Left renal cortex interstitium (tissue), 4 donors: ENCODE measurements around the gene ZNF329. TPM values are rescaled to one million over a fixed set of nuclear protein-coding genes. Genes with fewer than 3 reads are reported as not detected.

Experiments used
- DNase-seq, 4 donors: peaks; one replicate each; pipeline ENCODE4 v3.0.0-alpha.2; 2013; ENCODE audit warnings: low read depth in 4 of 4, low spot score in 2 of 4, missing footprints in 1 of 4
- polyA plus RNA-seq, 4 donors: library from polyadenylated mRNA; unstranded; fragments of 120-200 nt; gene quantifications; one replicate each; pipeline ENCODE4 v1.2.1, GENCODE V29; 2013; ENCODE audit not compliant: insufficient read length in 4 of 4

Gene ZNF329
- polyA plus RNA-seq, 4 donors = 20.4 to 24.0 (median 21.5) TPM

DNA sequence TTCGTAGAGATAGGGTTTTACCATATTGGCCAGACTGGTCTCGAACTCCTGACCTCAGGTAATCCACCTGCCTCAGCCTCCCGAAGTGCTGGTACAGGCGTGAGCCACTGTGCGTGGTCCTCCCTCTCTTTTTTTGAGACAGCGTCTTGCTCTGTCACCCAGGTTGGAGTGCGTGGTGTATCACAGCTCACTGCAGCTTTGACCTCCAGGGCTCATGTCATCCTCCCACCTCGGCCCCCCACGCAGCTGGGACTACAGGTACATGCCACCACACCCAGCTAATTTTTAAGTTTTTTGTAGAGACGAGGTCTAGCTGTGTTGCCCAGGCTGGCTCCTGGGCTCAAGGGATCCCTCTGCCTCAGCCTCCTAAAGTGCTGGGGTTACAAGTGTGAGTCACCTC is 70.8 kb downstream of the ZNF329 start:
- DNase-seq = no peak

Other genes starting within 250 kb of the ZNF329 start
- 10 to 100 TPM; 20.7 to 42.8 (median 28.0) TPM for gene ZNF417, start 234.2 kb downstream of the ZNF329 start, polyA plus RNA-seq
- gene ZNF418, start 215.4 kb downstream of the ZNF329 start, polyA plus RNA-seq = 10 to 100 TPM; 19.6 to 41.4 (median 25.0) TPM
- gene ZNF256, start 203.1 kb downstream of the ZNF329 start, polyA plus RNA-seq = 10 to 100 TPM in 2 of 4 donors, 1 to 10 TPM in 2; 7.4 to 10.9 (median 9.4) TPM
- gene C19orf18, start 176.3 kb downstream of the ZNF329 start, polyA plus RNA-seq = 1 to 10 TPM; 1.7 to 5.7 (median 2.7) TPM
- gene ZNF606, start 148.0 kb downstream of the ZNF329 start, polyA plus RNA-seq = 10 to 100 TPM; 27.2 to 36.5 (median 30.6) TPM
- gene ZSCAN1, start 116.8 kb downstream of the ZNF329 start, polyA plus RNA-seq = 1 to 10 TPM; 2.5 to 7.9 (median 5.8) TPM
- 10 to 100 TPM; 19.2 to 31.1 (median 26.1) TPM for gene ZNF135, start 91.5 kb downstream of the ZNF329 start, polyA plus RNA-seq
- 100 to 1,000 TPM in 3 of 4 donors, 10 to 100 TPM in 1; 69.8 to 120 (median 111) TPM for gene ZSCAN18, start 52.6 kb downstream of the ZNF329 start, polyA plus RNA-seq
- gene ZNF274, start 32.3 kb upstream of the ZNF329 start, polyA plus RNA-seq = 10 to 100 TPM; 17.6 to 25.8 (median 20.7) TPM
- 10 to 100 TPM; 32.4 to 48.9 (median 35.6) TPM for gene ZNF544, start 78.1 kb upstream of the ZNF329 start, polyA plus RNA-seq
- gene ZNF8, start 128.2 kb upstream of the ZNF329 start, polyA plus RNA-seq = 1 to 10 TPM; 6.1 to 9.9 (median 7.9) TPM
- 10 to 100 TPM; 49.7 to 58.3 (median 51.6) TPM for gene ERVK3-1, start 154.6 kb upstream of the ZNF329 start, polyA plus RNA-seq
- gene ZSCAN22, start 176.2 kb upstream of the ZNF329 start, polyA plus RNA-seq = 1 to 10 TPM; 3.0 to 4.2 (median 3.5) TPM
- 1 to 10 TPM; 1.3 to 2.0 (median 1.5) TPM for gene A1BG, start 202.7 kb upstream of the ZNF329 start, polyA plus RNA-seq
- gene ZNF497, start 212.0 kb upstream of the ZNF329 start, polyA plus RNA-seq = 1 to 10 TPM; 3.4 to 7.9 (median 5.6) TPM
- gene ZNF837, start 230.2 kb upstream of the ZNF329 start, polyA plus RNA-seq = 1 to 10 TPM; 2.6 to 7.1 (median 5.3) TPM
- gene RPS5, start 236.5 kb upstream of the ZNF329 start, polyA plus RNA-seq = 1,000 to 10,000 TPM in 2 of 4 donors, 100 to 1,000 TPM in 2; 891 to 1,257 (median 971) TPM
- gene RNF225, start 244.9 kb upstream of the ZNF329 start, polyA plus RNA-seq = not detected